OCI-LY3 (cell line): ENCODE data around the gene C19orf12.

Experiments used
- CTCF ChIP-seq: fragments of 200-600, 300-600 bp; sonication (generic); IDR thresholded peaks from 2 replicates; pipeline ENCODE4 v1.5.1; 2014; ENCODE audit warnings: antibody characterized with exemption, low read length, low read depth
- EZH2phosphoT487 ChIP-seq: fragments of 200-600 bp; shearing (Covaris generic); IDR thresholded peaks from 2 replicates; pipeline ENCODE4 v1.6.1; 2018; ENCODE audit warnings: antibody characterized with exemption, mixed run types, low read depth

- no peak for TF ChIP-seq CTCF
- TF ChIP-seq EZH2phosphoT487 = no peak
Measured at GRCh38 chr19:29660835-29661234, 54.2 kb downstream of the C19orf12 start.
